HepG2 (cell line): ENCODE results near the gene FUCA2. TPM values are rescaled to one million over a fixed set of nuclear protein-coding genes. Genes with fewer than 3 reads are reported as not detected.

Experiments used
- CREM ChIP-seq, 2 experiments: sonication (generic) in 1 of 2; formaldehyde crosslinking in 1 of 2; IDR thresholded peaks; 2 replicates each; pipeline versions ENCODE4 v1.4.0 to v1.6.1; 2016 to 2020; ENCODE audit warnings: antibody characterized with exemption in 1 of 2, mild to moderate bottlenecking in 1 of 2, missing genetic modification reagents in 1 of 2
- FIP1L1 ChIP-seq: fragments of 200-400 bp; formaldehyde crosslinking; IDR thresholded peaks from 2 replicates; pipeline ENCODE4 v1.6.1; 2018; ENCODE audit warnings: low read depth, mild to moderate bottlenecking, low read length, moderate library complexity, borderline replicate concordance; ENCODE audit not compliant: insufficient read depth
- HINFP ChIP-seq: sonication (generic); formaldehyde crosslinking; IDR thresholded peaks from 2 replicates; pipeline ENCODE4 v1.4.0; 2020; ENCODE audit warnings: low read depth, mild to moderate bottlenecking, missing genetic modification reagents
- HMG20A ChIP-seq: IDR thresholded peaks from 2 replicates; pipeline ENCODE4 v1.6.1; 2016; ENCODE audit warnings: borderline replicate concordance
- IRF2 ChIP-seq: IDR thresholded peaks from 2 replicates; pipeline ENCODE4 v1.6.1; 2018; ENCODE audit warnings: missing genetic modification reagents, missing compliant biosample characterization
- JDP2 ChIP-seq: sonication (generic); formaldehyde crosslinking; IDR thresholded peaks from 2 replicates; pipeline ENCODE4 v1.8.1; 2022; ENCODE audit warnings: missing genetic modification reagents, borderline replicate concordance
- KMT2B ChIP-seq: IDR thresholded peaks from 2 replicates; pipeline ENCODE4 v1.6.1; 2016; ENCODE audit warnings: missing genetic modification reagents, missing compliant biosample characterization
- SMARCE1 ChIP-seq: fragments of 450-650 bp; IDR thresholded peaks from 2 replicates; pipeline ENCODE4 v1.6.1; 2017; ENCODE audit warnings: borderline replicate concordance
- THAP9 ChIP-seq: sonication (generic); formaldehyde crosslinking; IDR thresholded peaks from 2 replicates; pipeline ENCODE4; 2020; ENCODE audit warnings: missing genetic modification reagents, mild to moderate bottlenecking, borderline replicate concordance
- ZFP41 ChIP-seq: sonication (generic); formaldehyde crosslinking; IDR thresholded peaks from 2 replicates; pipeline ENCODE4 v1.4.0; 2020; ENCODE audit warnings: mild to moderate bottlenecking, missing genetic modification reagents, borderline replicate concordance
- ZNF550 ChIP-seq: sonication (generic); formaldehyde crosslinking; IDR thresholded peaks from 2 replicates; pipeline ENCODE4 v1.4.0; 2020; ENCODE audit warnings: mild to moderate bottlenecking, missing genetic modification reagents, borderline replicate concordance
- ZNF878 ChIP-seq: sonication (generic); formaldehyde crosslinking; IDR thresholded peaks from 2 replicates; pipeline ENCODE4 v1.8.1; 2023; ENCODE audit warnings: mild to moderate bottlenecking, missing genetic modification reagents, moderate library complexity
- polyA plus RNA-seq, 8 experiments: library from polyadenylated mRNA; depleted of rRNA in 3 of 8; stranded (reverse) in 7 of 8; unstranded in 1 of 8; fragments of >200 nt; fragmentation: Illumina TruSeq in 4 of 8; extraction: Trizol in 4 of 8; gene quantifications; 2 replicates each; pipeline versions ENCODE4 v1.2.1 to v1.2.3, GENCODE V29; 2011 to 2016; ENCODE audit warnings: low read depth in 4 of 8, missing spikeins in 1 of 8, mixed read lengths in 1 of 8; ENCODE audit not compliant: insufficient read depth in 1 of 8
- total RNA-seq, 5 experiments: library from RNA; depleted of rRNA; stranded (reverse); fragments of >200 nt; fragmentation: Illumina TruSeq; extraction: Trizol; gene quantifications; 2 replicates each; pipeline ENCODE4 v1.2.3, GENCODE V29; 2016; ENCODE audit warnings: low read depth in 1 of 5
- TF ChIP-seq, protein P1 (sequence below): sonication (generic); formaldehyde crosslinking; IDR thresholded peaks from 2 replicates; pipeline ENCODE4 v1.5.1; 2020; ENCODE audit warnings: missing genetic modification reagents, mild to moderate bottlenecking, borderline replicate concordance
- TF ChIP-seq, protein P2 (sequence below): sonication (generic); formaldehyde crosslinking; IDR thresholded peaks from 2 replicates; pipeline ENCODE4 v1.4.0; 2020; ENCODE audit warnings: mild to moderate bottlenecking, missing genetic modification reagents
- TF ChIP-seq, protein P3 (sequence below): IDR thresholded peaks from 2 replicates; pipeline ENCODE4 v1.6.1; 2016; ENCODE audit warnings: low read depth

FUCA2 gene
- total and polyA plus RNA-seq, 2 of the 13 experiments (the other 11 are each of a cell fraction or from before 2014, with no cell fraction given) = 87.4 to 144 TPM

- TF ChIP-seq THAP9 (CRISPR knock-in tag) = peak; percentile 96; the same call in 1 of the 2 replicates
- TF ChIP-seq, protein P1, sequence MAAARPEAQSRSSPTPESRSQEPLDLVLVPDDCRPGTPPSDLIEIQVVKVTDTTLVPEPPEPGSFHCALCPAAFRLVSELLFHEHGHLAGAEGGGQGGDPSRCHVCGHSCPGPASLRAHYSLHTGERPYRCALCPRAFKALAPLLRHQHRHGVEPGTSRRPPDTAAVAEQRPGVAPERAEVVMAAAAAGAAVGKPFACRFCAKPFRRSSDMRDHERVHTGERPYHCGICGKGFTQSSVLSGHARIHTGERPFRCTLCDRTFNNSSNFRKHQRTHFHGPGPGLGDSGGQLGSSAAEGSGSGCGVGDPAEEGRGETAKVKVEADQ (CRISPR knock-in tag) = peak; percentile 99
- TF ChIP-seq IRF2 (CRISPR knock-in tag) = peak; percentile 100
- TF ChIP-seq HMG20A (CRISPR knock-in tag) = peak; percentile 57; the same call in 1 of the 2 replicates
- peak; percentile 84 for TF ChIP-seq CREM (IDR thresholded peaks at IDR 0.05)
- TF ChIP-seq CREM (CRISPR knock-in tag; IDR thresholded peaks at IDR 0.05) = peak; percentile 56; the same call in 1 of the 2 replicates
- TF ChIP-seq, protein P2, sequence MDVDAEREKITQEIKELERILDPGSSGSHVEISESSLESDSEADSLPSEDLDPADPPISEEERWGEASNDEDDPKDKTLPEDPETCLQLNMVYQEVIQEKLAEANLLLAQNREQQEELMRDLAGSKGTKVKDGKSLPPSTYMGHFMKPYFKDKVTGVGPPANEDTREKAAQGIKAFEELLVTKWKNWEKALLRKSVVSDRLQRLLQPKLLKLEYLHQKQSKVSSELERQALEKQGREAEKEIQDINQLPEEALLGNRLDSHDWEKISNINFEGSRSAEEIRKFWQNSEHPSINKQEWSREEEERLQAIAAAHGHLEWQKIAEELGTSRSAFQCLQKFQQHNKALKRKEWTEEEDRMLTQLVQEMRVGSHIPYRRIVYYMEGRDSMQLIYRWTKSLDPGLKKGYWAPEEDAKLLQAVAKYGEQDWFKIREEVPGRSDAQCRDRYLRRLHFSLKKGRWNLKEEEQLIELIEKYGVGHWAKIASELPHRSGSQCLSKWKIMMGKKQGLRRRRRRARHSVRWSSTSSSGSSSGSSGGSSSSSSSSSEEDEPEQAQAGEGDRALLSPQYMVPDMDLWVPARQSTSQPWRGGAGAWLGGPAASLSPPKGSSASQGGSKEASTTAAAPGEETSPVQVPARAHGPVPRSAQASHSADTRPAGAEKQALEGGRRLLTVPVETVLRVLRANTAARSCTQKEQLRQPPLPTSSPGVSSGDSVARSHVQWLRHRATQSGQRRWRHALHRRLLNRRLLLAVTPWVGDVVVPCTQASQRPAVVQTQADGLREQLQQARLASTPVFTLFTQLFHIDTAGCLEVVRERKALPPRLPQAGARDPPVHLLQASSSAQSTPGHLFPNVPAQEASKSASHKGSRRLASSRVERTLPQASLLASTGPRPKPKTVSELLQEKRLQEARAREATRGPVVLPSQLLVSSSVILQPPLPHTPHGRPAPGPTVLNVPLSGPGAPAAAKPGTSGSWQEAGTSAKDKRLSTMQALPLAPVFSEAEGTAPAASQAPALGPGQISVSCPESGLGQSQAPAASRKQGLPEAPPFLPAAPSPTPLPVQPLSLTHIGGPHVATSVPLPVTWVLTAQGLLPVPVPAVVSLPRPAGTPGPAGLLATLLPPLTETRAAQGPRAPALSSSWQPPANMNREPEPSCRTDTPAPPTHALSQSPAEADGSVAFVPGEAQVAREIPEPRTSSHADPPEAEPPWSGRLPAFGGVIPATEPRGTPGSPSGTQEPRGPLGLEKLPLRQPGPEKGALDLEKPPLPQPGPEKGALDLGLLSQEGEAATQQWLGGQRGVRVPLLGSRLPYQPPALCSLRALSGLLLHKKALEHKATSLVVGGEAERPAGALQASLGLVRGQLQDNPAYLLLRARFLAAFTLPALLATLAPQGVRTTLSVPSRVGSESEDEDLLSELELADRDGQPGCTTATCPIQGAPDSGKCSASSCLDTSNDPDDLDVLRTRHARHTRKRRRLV (CRISPR knock-in tag) = peak; percentile 61; the same call in 1 of the 2 replicates
- TF ChIP-seq FIP1L1 = peak; percentile 88
- no peak for TF ChIP-seq ZFP41
- TF ChIP-seq HINFP (CRISPR knock-in tag) = peak; percentile 85
- peak; percentile 95 for TF ChIP-seq JDP2 (CRISPR knock-in tag)
- TF ChIP-seq ZNF550 (CRISPR knock-in tag) = peak; percentile 91; the same call in 1 of the 2 replicates
- no peak for TF ChIP-seq SMARCE1
- peak; percentile 100 for TF ChIP-seq KMT2B (CRISPR knock-in tag)
- TF ChIP-seq ZNF878 = peak; percentile 95
- TF ChIP-seq, protein P3, sequence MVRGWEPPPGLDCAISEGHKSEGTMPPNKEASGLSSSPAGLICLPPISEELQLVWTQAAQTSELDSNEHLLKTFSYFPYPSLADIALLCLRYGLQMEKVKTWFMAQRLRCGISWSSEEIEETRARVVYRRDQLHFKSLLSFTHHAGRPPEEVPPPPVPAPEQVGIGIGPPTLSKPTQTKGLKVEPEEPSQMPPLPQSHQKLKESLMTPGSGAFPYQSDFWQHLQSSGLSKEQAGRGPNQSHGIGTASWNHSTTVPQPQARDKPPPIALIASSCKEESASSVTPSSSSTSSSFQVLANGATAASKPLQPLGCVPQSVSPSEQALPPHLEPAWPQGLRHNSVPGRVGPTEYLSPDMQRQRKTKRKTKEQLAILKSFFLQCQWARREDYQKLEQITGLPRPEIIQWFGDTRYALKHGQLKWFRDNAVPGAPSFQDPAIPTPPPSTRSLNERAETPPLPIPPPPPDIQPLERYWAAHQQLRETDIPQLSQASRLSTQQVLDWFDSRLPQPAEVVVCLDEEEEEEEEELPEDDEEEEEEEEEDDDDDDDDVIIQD (CRISPR knock-in tag) = peak; percentile 95
These were observed 60.8 kb downstream of the FUCA2 start, which contains the start of the genes ADAT2 and PEX3 (continued) for GRCh38 chr6:143450453-143451371.
